Mucosa of stomach (tissue), 1 donor: Measurements from ENCODE around the gene OR6C6.

Experiments used
- H3K27me3 ChIP-seq: one replicate; pipeline ENCODE4 v1.7.0; 2013; ENCODE audit warnings: mild to moderate bottlenecking, low read length; ENCODE audit not compliant: control insufficient read depth, insufficient read depth
- H3K36me3 ChIP-seq: one replicate; pipeline ENCODE4 v1.7.0; 2013; ENCODE audit warnings: low read length; ENCODE audit not compliant: control insufficient read depth, insufficient read depth
- H3K4me1 ChIP-seq: one replicate; pipeline ENCODE4 v1.7.0; 2013; ENCODE audit warnings: mild to moderate bottlenecking, low read length; ENCODE audit not compliant: control insufficient read depth, insufficient read depth
- H3K4me3 ChIP-seq: one replicate; pipeline ENCODE4 v1.7.0; 2013; ENCODE audit warnings: low read length
- H3K9ac ChIP-seq: one replicate; pipeline ENCODE4 v1.7.0; 2013; ENCODE audit warnings: mild to moderate bottlenecking, low read length, moderate library complexity
- H3K9me3 ChIP-seq: one replicate; pipeline ENCODE4 v1.7.0; 2013; ENCODE audit warnings: mild to moderate bottlenecking, low read length, moderate library complexity; ENCODE audit not compliant: control insufficient read depth
- donor health status: Pancreatic carcinoma.

The OR6C6 gene

DNA sequence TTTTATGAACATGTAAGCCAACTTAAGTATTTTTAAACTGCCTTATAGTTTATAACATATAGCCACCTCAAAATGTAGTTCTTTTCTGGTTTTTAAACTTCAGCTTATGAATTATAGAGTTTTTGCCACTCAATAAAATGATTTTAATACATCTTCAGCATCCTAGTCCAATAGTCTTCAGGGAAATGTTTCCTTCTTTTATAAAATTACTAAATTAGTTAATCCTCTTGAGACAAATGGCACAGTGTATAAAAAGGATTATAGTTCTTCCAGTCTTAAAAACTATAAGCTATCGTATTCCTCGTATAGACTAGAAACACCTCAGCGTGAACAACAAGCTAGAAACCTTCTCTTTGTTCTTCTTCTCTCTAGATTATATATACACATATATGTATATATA, 52.1 kb downstream of the OR6C6 start, which contains the start of gene OR6C74:
Gene OR6C74, plus strand, starts transcription at position 301 of the 400 bp plus-strand sequence. CDS start 2,679 bp downstream, outside the sequence.
- H3K4me3 ChIP-seq, result no peak within 1 kb of the TSS
- H3K4me1 ChIP-seq, result no peaks in the 10 kb centered on the region
- H3K36me3 ChIP-seq, result no peaks in the 10 kb centered on the region
- no peak within 1 kb of the TSS for H3K9ac ChIP-seq
- H3K27me3 ChIP-seq, result no peaks in the 10 kb centered on the region
- no peaks in the 10 kb centered on the region for H3K9me3 ChIP-seq
